Prostate gland (tissue), 2 donors: Measurements from ENCODE around the gene PPP1R12C. TPM values are rescaled to one million over a fixed set of nuclear protein-coding genes. Genes with fewer than 3 reads are reported as not detected.

Source experiments
- DNase-seq: peaks from one replicate; pipeline ENCODE4 v3.0.0-alpha.2; 2019; ENCODE audit warnings: low spot score
- H3K27ac ChIP-seq, 2 donors: fragments of 200-600 bp; sonication (generic); 2 replicates each; pipeline ENCODE4 v1.5.1; 2017 to 2019
- H3K27me3 ChIP-seq: fragments of 200-600 bp; sonication (generic); replicated peaks from 2 replicates; pipeline ENCODE4 v1.5.1; 2019; ENCODE audit not compliant: insufficient read depth
- H3K36me3 ChIP-seq, 2 donors: fragments of 200-600 bp; sonication (generic); 1 replicate in 1 of 2; 2 replicates in 1 of 2; pipeline versions ENCODE4 v1.5.1 to v1.8.1; 2017 to 2019
- H3K4me1 ChIP-seq: fragments of 200-600 bp; sonication (generic); replicated peaks from 2 replicates; pipeline ENCODE4 v1.5.1; 2019
- H3K4me3 ChIP-seq, 2 donors: fragments of 200-600 bp; sonication (generic); 2 replicates each; pipeline ENCODE4 v1.5.1; 2017 to 2019
- H3K9me3 ChIP-seq: fragments of 200-600 bp; sonication (generic); 2 replicates; pipeline ENCODE4 v1.5.1; 2017
- CTCF ChIP-seq, 4 experiments: fragments of 200-600 bp in 2 of 4; fragments of 450-650 bp in 2 of 4; sonication (generic) in 2 of 4; IDR thresholded peaks; 1 replicate in 3 of 4; 2 replicates in 1 of 4; pipeline ENCODE4 v1.5.1; 2016 to 2019; ENCODE audit warnings: antibody characterized with exemption in 4 of 4, mild to moderate bottlenecking in 2 of 4, moderate library complexity in 2 of 4
- POLR2A ChIP-seq: fragments of 450-650 bp; IDR thresholded peaks from one replicate; pipeline ENCODE4 v1.6.1; 2016; ENCODE audit warnings: antibody characterized with exemption, mild to moderate bottlenecking
- POLR2AphosphoS5 ChIP-seq: sonication (generic); formaldehyde crosslinking; IDR thresholded peaks from one replicate; pipeline ENCODE4 v1.6.1; 2017; ENCODE audit warnings: antibody characterized with exemption
- WGBS: methylation state at CpG from one replicate; pipeline ENCODE4 v1.1.5; 2018; 5-methylcytosine and 5-hydroxymethylcytosine counted together
- intact Hi-C: fragments of 100-400 bp; cut with DNase I; formaldehyde crosslinking; loops from one replicate; pipeline ENCODE4 v1.14.2; 2022
- total RNA-seq, 2 donors: library from RNA; depleted of rRNA; stranded (reverse); fragments of >200 nt; gene quantifications; one replicate each; pipeline ENCODE4 v1.1.0, GENCODE V29; 2016

The PPP1R12C gene
- total RNA-seq, 2 donors from 2014 or later, result 67.8 to 164 TPM

DNA sequence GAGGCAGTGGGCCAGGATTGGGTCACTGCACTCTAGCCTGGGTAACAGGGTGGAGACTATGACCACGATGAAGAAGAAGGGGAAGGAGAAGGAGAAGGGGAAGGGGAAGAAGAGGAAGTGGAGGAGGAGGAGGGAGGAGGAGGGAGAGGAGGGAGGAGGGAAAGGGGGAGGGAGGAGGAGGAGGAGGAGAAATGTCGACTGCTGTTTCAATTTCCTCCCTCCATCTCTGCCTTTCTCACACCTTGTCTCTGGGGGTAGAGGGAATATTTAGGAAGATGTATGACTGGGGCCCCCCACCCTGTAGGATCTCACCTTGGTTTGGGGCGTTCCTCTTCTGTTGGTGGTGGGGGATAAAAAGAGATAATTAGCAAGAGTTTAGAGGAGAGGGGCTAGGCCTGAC is 27.8 kb upstream of the PPP1R12C start:
- Histone ChIP-seq H3K4me1 (peaks cover 4% of the 10 kb centered on the region), H3K27ac (no peak overlapping the region), H3K4me3 (no peak overlapping the region), H3K9me3 (no peaks in the 10 kb centered on the region), H3K36me3 (no peaks in the 10 kb centered on the region), H3K27me3 (peaks cover 40% of the 10 kb centered on the region)
- intact Hi-C loops, result no loop called here
- DNase-seq, result no peak
- WGBS, result 32% methylated on average over 3 of the region's 3 CpGs
- TF ChIP-seq CTCF (IDR thresholded peaks at IDR 0.05), result no peak
- no peak for TF ChIP-seq POLR2AphosphoS5
- no peak for TF ChIP-seq POLR2A

- Histone ChIP-seq H3K9me3 (no peaks in the 10 kb centered on the region), H3K36me3 (no peaks in the 10 kb centered on the region), H3K4me3 (no peak overlapping the region), H3K27ac (no peak overlapping the region), H3K4me1 (peaks cover 4% of the 10 kb centered on the region), H3K27me3 (peaks cover 42% of the 10 kb centered on the region)
- intact Hi-C loops, result loop anchor here (2.0 to 5.0 kb wide), 2 partner anchors 276 to 361 kb away; no protein-coding TSS in a partner anchor
- whole genome bisulfite sequencing, result 37% methylated on average over 21 of the region's 21 CpGs
- DNase-seq, result no peak
- TF ChIP-seq POLR2A (no peak), CTCF (IDR thresholded peaks at IDR 0.05) (no peak), POLR2AphosphoS5 (no peak)
These were observed 24.3 kb upstream of the PPP1R12C start for GRCh38 chr19:55141696-55142095.

- WGBS, result 54% methylated on average over 9 of the region's 9 CpGs
- intact Hi-C loops, result no loop called here
- H3K27me3 ChIP-seq, result peaks cover 19% of the 10 kb centered on the region
These were observed 20.5 kb upstream of the PPP1R12C start for GRCh38 chr19:55137915-55138314.

GRCh38 chr19:55136399-55137102 is 19.1 kb upstream of the PPP1R12C start:
- no peak overlapping the region for H3K4me3 ChIP-seq
- DNase-seq, result no peak
- WGBS, result 80% methylated on average over 17 of the region's 17 CpGs
- H3K27ac ChIP-seq, result no peak overlapping the region
- H3K4me1 ChIP-seq, result no peaks in the 10 kb centered on the region
- H3K27me3 ChIP-seq, result peaks cover 7% of the 10 kb centered on the region
- intact Hi-C loops, result no loop called here
- H3K36me3 ChIP-seq, result no peaks in the 10 kb centered on the region
- TF ChIP-seq CTCF (IDR thresholded peaks at IDR 0.05), result no peak
- no peak for TF ChIP-seq POLR2AphosphoS5
- no peak for TF ChIP-seq POLR2A
- H3K9me3 ChIP-seq, result no peaks in the 10 kb centered on the region

More at GRCh38 chr19:55137915-55138314, 20.5 kb upstream of the PPP1R12C start:
- no peak for TF ChIP-seq CTCF (IDR thresholded peaks at IDR 0.05)
- no peak for TF ChIP-seq POLR2A
- Histone ChIP-seq H3K4me3 (no peak overlapping the region), H3K36me3 (no peaks in the 10 kb centered on the region), H3K9me3 (no peaks in the 10 kb centered on the region), H3K27ac (no peak overlapping the region), H3K4me1 (no peaks in the 10 kb centered on the region)
- DNase-seq, result no peak

DNA sequence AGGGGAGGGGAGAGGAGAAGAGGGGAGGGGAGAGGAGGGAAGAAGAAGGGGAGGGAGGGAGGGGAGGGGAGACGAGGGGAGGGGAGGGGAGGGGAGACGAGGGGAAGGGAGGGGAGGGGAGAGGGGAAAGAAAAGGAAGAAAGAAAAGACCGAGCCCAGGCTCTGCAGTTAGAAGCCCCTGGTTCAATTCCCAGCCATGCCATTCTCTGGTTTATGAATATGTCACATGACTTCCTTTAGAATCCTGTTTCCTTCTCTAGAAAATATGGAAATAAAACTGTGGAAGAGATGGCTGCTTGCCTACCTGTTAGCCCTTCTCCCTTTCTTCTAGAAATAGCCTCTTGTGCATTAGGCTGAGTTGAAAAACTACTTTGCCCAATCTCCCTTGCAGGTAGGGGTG is 17.3 kb upstream of the PPP1R12C start:
- Histone ChIP-seq H3K27ac (no peak overlapping the region), H3K4me3 (no peak overlapping the region), H3K27me3 (peaks cover 6% of the 10 kb centered on the region), H3K9me3 (no peaks in the 10 kb centered on the region), H3K36me3 (no peaks in the 10 kb centered on the region), H3K4me1 (no peaks in the 10 kb centered on the region)
- intact Hi-C loops, result no loop called here
- 10% methylated on average over 2 of the region's 3 CpGs for WGBS
- no peak for DNase-seq
- no peak for TF ChIP-seq POLR2AphosphoS5
